H9 (cell line): ENCODE results near the gene CDH23. TPM values are rescaled to one million over a fixed set of nuclear protein-coding genes. Genes with fewer than 3 reads are reported as not detected.
A peak's percentile ranks its signal among the peaks of the same experiment; 100 is the strongest.

Experiments
- DNase-seq: peaks from one replicate; pipeline ENCODE4 v3.0.0-alpha.2; 2017
- H2AFZ ChIP-seq: one replicate; pipeline ENCODE4 v1.6.1; 2013; ENCODE audit warnings: mild to moderate bottlenecking, low read length, control low read depth, moderate library complexity
- H2AK5ac ChIP-seq: 2 replicates; pipeline ENCODE4 v1.6.1; 2013; ENCODE audit warnings: low read length, control low read depth, mixed read lengths; ENCODE audit not compliant: insufficient read length
- H2BK120ac ChIP-seq: one replicate; pipeline ENCODE4 v1.6.1; 2013; ENCODE audit warnings: low read depth, mild to moderate bottlenecking, low read length, control low read depth, inconsistent platforms; ENCODE audit not compliant: poor library complexity, severe bottlenecking
- H2BK12ac ChIP-seq: 2 replicates; pipeline ENCODE4 v1.6.1; 2013; ENCODE audit warnings: low read length, control low read depth, mixed read lengths, low read depth; ENCODE audit not compliant: insufficient read length
- H2BK15ac ChIP-seq: 2 replicates; pipeline ENCODE4 v1.6.1; 2013; ENCODE audit warnings: low read depth, low read length, control low read depth
- H2BK20ac ChIP-seq: one replicate; pipeline ENCODE4 v1.6.1; 2013; ENCODE audit warnings: low read depth, mild to moderate bottlenecking, low read length, control low read depth, inconsistent platforms; ENCODE audit not compliant: poor library complexity, severe bottlenecking
- H2BK5ac ChIP-seq: 2 replicates; pipeline ENCODE4 v1.6.1; 2013; ENCODE audit warnings: low read length, control low read depth, mixed read lengths; ENCODE audit not compliant: insufficient read length
- H3K14ac ChIP-seq: 2 replicates; pipeline ENCODE4 v1.6.1; 2013; ENCODE audit warnings: low read length, control low read depth; ENCODE audit not compliant: insufficient read depth
- H3K18ac ChIP-seq: 2 replicates; pipeline ENCODE4 v1.6.1; 2013; ENCODE audit warnings: low read depth, mild to moderate bottlenecking, mixed read lengths, low read length, control low read depth; ENCODE audit not compliant: insufficient read length
- H3K23ac ChIP-seq: 2 replicates; pipeline ENCODE4 v1.6.1; 2013; ENCODE audit warnings: low read length, control low read depth, mixed read lengths, low read depth; ENCODE audit not compliant: insufficient read length
- H3K23me2 ChIP-seq: 2 replicates; pipeline ENCODE4 v1.6.1; 2013; ENCODE audit warnings: low read depth, mild to moderate bottlenecking, mixed read lengths, low read length, control low read depth; ENCODE audit not compliant: insufficient read length, poor library complexity, severe bottlenecking
- H3K27ac ChIP-seq: 2 replicates; pipeline ENCODE4 v1.5.1; 2013; ENCODE audit warnings: low read length, control low read depth, mixed read lengths, low read depth; ENCODE audit not compliant: insufficient read length
- H3K27me3 ChIP-seq: 2 replicates; pipeline ENCODE4 v1.6.1; 2013; ENCODE audit warnings: low read length, control low read depth, inconsistent platforms; ENCODE audit not compliant: insufficient read depth
- H3K4ac ChIP-seq: 2 replicates; pipeline ENCODE4 v1.6.1; 2013; ENCODE audit warnings: low read depth, mild to moderate bottlenecking, control low read depth, inconsistent platforms, low read length, moderate library complexity
- H3K4me1 ChIP-seq: 2 replicates; pipeline ENCODE4 v1.6.1; 2013; ENCODE audit warnings: low read length, control low read depth, inconsistent platforms; ENCODE audit not compliant: insufficient read depth
- H3K4me2 ChIP-seq: 2 replicates; pipeline ENCODE4 v1.6.1; 2013; ENCODE audit warnings: low read length, control low read depth, mixed read lengths; ENCODE audit not compliant: insufficient read length, insufficient read depth
- H3K56ac ChIP-seq: 2 replicates; pipeline ENCODE4 v1.6.1; 2013; ENCODE audit warnings: low read depth, mild to moderate bottlenecking, mixed read lengths, low read length, control low read depth; ENCODE audit not compliant: insufficient read length
- H3K79me1 ChIP-seq: 2 replicates; pipeline ENCODE4 v1.6.1; 2013; ENCODE audit warnings: low read depth, mild to moderate bottlenecking, moderate library complexity, low read length, control low read depth, inconsistent platforms; ENCODE audit not compliant: insufficient read depth, poor library complexity, severe bottlenecking
- H3K79me2 ChIP-seq: 2 replicates; pipeline ENCODE4 v1.6.1; 2013; ENCODE audit warnings: low read length, control low read depth, inconsistent platforms; ENCODE audit not compliant: insufficient read depth
- H3K9ac ChIP-seq: 2 replicates; pipeline ENCODE4 v1.6.1; 2013; ENCODE audit warnings: low read length, control low read depth, mixed read lengths; ENCODE audit not compliant: insufficient read length; ENCODE audit errors: extremely low read depth
- H3K9me3 ChIP-seq: one replicate; pipeline ENCODE4 v1.6.1; 2013; ENCODE audit warnings: low read depth, low read length, inconsistent platforms; ENCODE audit not compliant: control insufficient read depth
- H3T11ph ChIP-seq: one replicate; pipeline ENCODE4 v1.6.1; 2013; ENCODE audit warnings: mild to moderate bottlenecking, low read length, control low read depth, inconsistent platforms
- H4K20me1 ChIP-seq: one replicate; pipeline ENCODE4 v1.6.1; 2013; ENCODE audit not compliant: control insufficient read depth, insufficient read length, insufficient read depth
- H4K5ac ChIP-seq: 2 replicates; pipeline ENCODE4 v1.6.1; 2013; ENCODE audit warnings: low read depth, mild to moderate bottlenecking, mixed read lengths, low read length, control low read depth; ENCODE audit not compliant: insufficient read length
- H4K8ac ChIP-seq: replicated peaks from 2 replicates; pipeline ENCODE4 v1.6.1; 2013; ENCODE audit warnings: low read length, control low read depth, mixed read lengths, low read depth; ENCODE audit not compliant: insufficient read length
- H4K91ac ChIP-seq: 2 replicates; pipeline ENCODE4 v1.6.1; 2013; ENCODE audit warnings: low read depth, mild to moderate bottlenecking, moderate library complexity, mixed read lengths, low read length, control low read depth; ENCODE audit not compliant: insufficient read length
- H3K27ac Mint-ChIP-seq, 3 experiments: 2 replicates in 2 of 3; 3 replicates in 1 of 3; pipeline ENCODE4 v1.8.0; 2020 to 2021; ENCODE audit warnings: mixed read lengths in 3 of 3, mild to moderate bottlenecking in 1 of 3, moderate library complexity in 1 of 3
- H3K27me3 Mint-ChIP-seq: 2 replicates; pipeline ENCODE4 v1.8.0; 2021; ENCODE audit warnings: low read depth, mild to moderate bottlenecking, moderate library complexity, mixed read lengths
- H3K36me3 Mint-ChIP-seq, 3 experiments: 2 replicates in 2 of 3; 3 replicates in 1 of 3; pipeline ENCODE4 v1.8.0; 2020 to 2021; ENCODE audit warnings: low read depth in 3 of 3, mixed read lengths in 3 of 3; ENCODE audit not compliant: insufficient read depth in 1 of 3
- H3K4me1 Mint-ChIP-seq, 2 experiments: 2 replicates each; pipeline ENCODE4 v1.8.0; 2020; ENCODE audit warnings: mixed read lengths in 2 of 2
- H3K4me3 Mint-ChIP-seq, 2 experiments: 2 replicates in 1 of 2; 3 replicates in 1 of 2; pipeline ENCODE4 v1.8.0; 2020 to 2021; ENCODE audit warnings: mild to moderate bottlenecking in 2 of 2, mixed read lengths in 2 of 2, moderate library complexity in 1 of 2
- H3K9me3 Mint-ChIP-seq, 2 experiments: 2 replicates in 1 of 2; 3 replicates in 1 of 2; pipeline ENCODE4 v1.8.0; 2020; ENCODE audit warnings: mild to moderate bottlenecking in 2 of 2, mixed read lengths in 2 of 2, moderate library complexity in 1 of 2
- CTCF ChIP-seq: fragments of 200-600 bp; sonication (generic); conservative IDR thresholded peaks from 3 replicates; pipeline ENCODE4 v1.8.0; 2021; ENCODE audit warnings: antibody characterized with exemption, mild to moderate bottlenecking
- WGBS: extraction: QIAGEN DNeasy Blood & Tissue Kit; methylation state at CpG from one replicate; pipeline ENCODE4 v1.1.7; 2013; ENCODE audit warnings: missing lambda C conversion rate, low lambda C conversion rate, mixed read lengths; ENCODE audit not compliant: insufficient read length; ENCODE audit errors: extremely low coverage; 5-methylcytosine and 5-hydroxymethylcytosine counted together
- total RNA-seq: library from RNA; stranded (reverse); gene quantifications from 2 replicates; pipeline ENCODE4 v1.2.1, GENCODE V29; 2021

CDH23 gene
- total RNA-seq, 1 experiment from 2014 or later = 2.1 TPM

- Histone ChIP-seq H3K79me1 (no peaks in the 10 kb centered on the region), H3T11ph (no peak overlapping the region), H3K9me3 (no peaks in the 10 kb centered on the region), H3K4ac (no peak overlapping the region), H4K20me1 (no peaks in the 10 kb centered on the region), H2BK12ac (no peak overlapping the region), H3K4me2 (no peak overlapping the region), H2BK120ac (no peak overlapping the region), H2AK5ac (no peak overlapping the region), H3K27me3 (no peaks in the 10 kb centered on the region), H3K14ac (peak overlapping the region; percentile 34; the same call in 1 of the 2 replicates), H3K23me2 (no peaks in the 10 kb centered on the region), H3K9ac (no peak overlapping the region), H2BK15ac (no peak overlapping the region), H4K91ac (no peak overlapping the region), H3K56ac (no peak overlapping the region), H4K5ac (no peak overlapping the region), H2BK20ac (no peak overlapping the region), H3K4me1 (no peaks in the 10 kb centered on the region), H2BK5ac (no peak overlapping the region), H2AFZ (no peak overlapping the region), H4K8ac (no peak overlapping the region), H3K79me2 (no peaks in the 10 kb centered on the region), H3K23ac (no peak overlapping the region), H3K27ac (no peak overlapping the region), H3K18ac (no peak overlapping the region)
- H3K27me3 Mint-ChIP-seq = peaks cover 5% of the 10 kb centered on the region
- no peak overlapping the region for H3K4me3 Mint-ChIP-seq
- H3K4me1 Mint-ChIP-seq = peaks cover 0 to 5% of the 10 kb centered on the region in 2 experiments; a peak in 1 of 4 replicates
- H3K9me3 Mint-ChIP-seq = no peaks in the 10 kb centered on the region
- DNase-seq = no peak
- no peaks in the 10 kb centered on the region for H3K36me3 Mint-ChIP-seq
- WGBS = no CpG with 5 or more reads among the region's 14 CpGs
- no peak for TF ChIP-seq CTCF
- no peak overlapping the region for H3K27ac Mint-ChIP-seq
These were observed 55.0 kb downstream of the CDH23 start for GRCh38 chr10:71451754-71452153.
